ENCODE measurements around the gene WT1. TPM values are rescaled to one million over a fixed set of nuclear protein-coding genes. Genes with fewer than 3 reads are reported as not detected.
"Not testable (repeated sequence)": the region's sequence is repeated elsewhere in the genome, so short reads cannot be mapped to it uniquely, and the experiment has no call there.

Gene WT1
- total RNA-seq, 1 donor, result under 0.01 TPM

DNA sequence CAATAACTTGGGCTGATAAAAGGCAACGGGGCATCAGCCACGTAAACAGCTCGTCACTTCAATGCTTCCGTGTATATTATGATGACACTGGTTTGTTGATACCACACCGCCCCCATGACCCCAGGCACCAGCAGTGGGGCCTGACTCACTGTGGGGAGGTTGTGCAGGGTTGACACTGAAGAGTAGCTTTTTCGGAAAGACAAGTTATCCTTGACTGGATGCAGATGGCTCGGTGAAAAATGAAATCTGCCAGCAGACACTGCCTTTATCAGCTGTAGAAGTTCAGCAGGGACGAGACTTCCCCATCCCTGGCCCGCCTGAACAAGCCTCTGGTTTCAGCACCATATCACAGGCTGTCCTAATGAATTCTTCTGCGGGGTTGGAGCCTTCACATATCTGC lies 55.6 kb downstream of the WT1 start:
- Histone ChIP-seq H3K4me2 (ENCODE audit: insufficient read depth, low read length) (no peak overlapping the region), H3K27me3 (ENCODE audit: insufficient read depth, low read length) (no peaks in the 10 kb centered on the region), H3K4me1 (ENCODE audit: insufficient read depth, low read length) (no peaks in the 10 kb centered on the region), H3K36me3 (ENCODE audit: insufficient read depth, low read length) (no peaks in the 10 kb centered on the region), H3K4me3 (ENCODE audit: insufficient read depth, low read length) (no peak overlapping the region), H3K79me2 (ENCODE audit: insufficient read depth, low read length) (no peaks in the 10 kb centered on the region), H3K9me3 (ENCODE audit: low read depth, low read length) (no peaks in the 10 kb centered on the region), H3K27ac (ENCODE audit: low read depth, low read length) (no peak overlapping the region), H4K20me1 (ENCODE audit: insufficient read depth, low read length) (no peaks in the 10 kb centered on the region), H2AFZ (ENCODE audit: low read length) (no peak overlapping the region)
- TF ChIP-seq, protein P1, sequence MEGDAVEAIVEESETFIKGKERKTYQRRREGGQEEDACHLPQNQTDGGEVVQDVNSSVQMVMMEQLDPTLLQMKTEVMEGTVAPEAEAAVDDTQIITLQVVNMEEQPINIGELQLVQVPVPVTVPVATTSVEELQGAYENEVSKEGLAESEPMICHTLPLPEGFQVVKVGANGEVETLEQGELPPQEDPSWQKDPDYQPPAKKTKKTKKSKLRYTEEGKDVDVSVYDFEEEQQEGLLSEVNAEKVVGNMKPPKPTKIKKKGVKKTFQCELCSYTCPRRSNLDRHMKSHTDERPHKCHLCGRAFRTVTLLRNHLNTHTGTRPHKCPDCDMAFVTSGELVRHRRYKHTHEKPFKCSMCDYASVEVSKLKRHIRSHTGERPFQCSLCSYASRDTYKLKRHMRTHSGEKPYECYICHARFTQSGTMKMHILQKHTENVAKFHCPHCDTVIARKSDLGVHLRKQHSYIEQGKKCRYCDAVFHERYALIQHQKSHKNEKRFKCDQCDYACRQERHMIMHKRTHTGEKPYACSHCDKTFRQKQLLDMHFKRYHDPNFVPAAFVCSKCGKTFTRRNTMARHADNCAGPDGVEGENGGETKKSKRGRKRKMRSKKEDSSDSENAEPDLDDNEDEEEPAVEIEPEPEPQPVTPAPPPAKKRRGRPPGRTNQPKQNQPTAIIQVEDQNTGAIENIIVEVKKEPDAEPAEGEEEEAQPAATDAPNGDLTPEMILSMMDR (IDR thresholded peaks at IDR 0.05; ENCODE audit: extremely low read depth, low read depth, low read length), result no peak
- no peak for DNase-seq (ENCODE audit: insufficient read length, low spot score, missing footprints)

DNA sequence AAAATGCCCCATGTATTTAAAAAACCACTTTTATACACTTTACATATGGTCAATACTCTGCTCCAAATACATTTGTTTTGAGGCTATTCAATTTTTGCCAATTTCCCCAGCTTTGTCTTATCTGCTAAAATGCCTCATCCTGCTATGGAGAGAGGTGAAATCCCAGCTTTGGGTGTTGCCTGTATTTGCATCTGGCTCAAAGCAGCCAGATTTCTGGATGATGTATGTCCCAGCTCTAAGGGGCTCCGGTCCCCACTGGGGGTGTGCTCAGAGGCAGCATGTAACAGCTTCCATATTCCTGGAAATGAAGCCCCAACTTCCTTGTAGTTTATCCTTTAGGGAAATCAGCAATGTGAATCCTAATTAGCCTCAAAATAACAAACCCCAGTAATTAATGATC lies 59.5 kb downstream of the WT1 start:
- Histone ChIP-seq H3K27me3 (ENCODE audit: insufficient read depth, low read length) (no peaks in the 10 kb centered on the region), H3K4me3 (ENCODE audit: insufficient read depth, low read length) (no peak overlapping the region), H4K20me1 (ENCODE audit: insufficient read depth, low read length) (no peaks in the 10 kb centered on the region), H3K9me3 (ENCODE audit: low read depth, low read length) (no peaks in the 10 kb centered on the region), H3K4me2 (ENCODE audit: insufficient read depth, low read length) (no peak overlapping the region), H3K4me1 (ENCODE audit: insufficient read depth, low read length) (no peaks in the 10 kb centered on the region), H3K27ac (ENCODE audit: low read depth, low read length) (no peak overlapping the region), H2AFZ (ENCODE audit: low read length) (no peak overlapping the region), H3K79me2 (ENCODE audit: insufficient read depth, low read length) (no peaks in the 10 kb centered on the region), H3K36me3 (ENCODE audit: insufficient read depth, low read length) (no peaks in the 10 kb centered on the region)
- DNase-seq (ENCODE audit: insufficient read length, low spot score, missing footprints), result no peak
- TF ChIP-seq, protein P1 (IDR thresholded peaks at IDR 0.05; ENCODE audit: extremely low read depth, low read depth, low read length), result no peak

DNA sequence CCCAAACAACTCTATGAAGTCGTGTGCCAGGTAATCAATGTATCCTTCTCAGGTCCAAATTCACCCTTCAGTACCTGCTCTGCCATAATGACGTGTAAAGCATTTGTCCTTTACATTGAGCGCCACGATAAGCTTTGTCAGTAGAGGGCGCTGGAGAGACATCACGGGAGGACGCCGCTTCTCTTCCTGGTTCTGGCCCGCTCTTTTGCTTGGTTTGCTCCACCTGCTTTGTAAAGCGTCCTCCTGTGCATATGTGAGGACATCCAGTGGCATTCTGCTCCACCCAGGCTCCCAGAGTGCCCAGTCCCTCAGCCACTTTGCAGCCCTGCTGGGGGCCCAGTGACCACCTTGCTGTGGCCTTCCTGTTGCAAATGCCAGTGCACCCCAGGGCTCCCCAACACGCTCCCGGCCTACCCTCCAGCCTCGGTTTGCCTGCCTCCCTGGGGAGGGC lies 61.1 kb downstream of the WT1 start:
- Histone ChIP-seq H3K4me1 (ENCODE audit: insufficient read depth, low read length) (no peaks in the 10 kb centered on the region), H3K9me3 (ENCODE audit: low read depth, low read length) (no peaks in the 10 kb centered on the region), H4K20me1 (ENCODE audit: insufficient read depth, low read length) (no peaks in the 10 kb centered on the region), H3K4me3 (ENCODE audit: insufficient read depth, low read length) (no peak overlapping the region), H3K27me3 (ENCODE audit: insufficient read depth, low read length) (no peaks in the 10 kb centered on the region), H3K79me2 (ENCODE audit: insufficient read depth, low read length) (no peaks in the 10 kb centered on the region), H2AFZ (ENCODE audit: low read length) (no peak overlapping the region), H3K27ac (ENCODE audit: low read depth, low read length) (no peak overlapping the region), H3K36me3 (ENCODE audit: insufficient read depth, low read length) (no peaks in the 10 kb centered on the region), H3K4me2 (ENCODE audit: insufficient read depth, low read length) (no peak overlapping the region)
- TF ChIP-seq, protein P1 (IDR thresholded peaks at IDR 0.05; ENCODE audit: extremely low read depth, low read depth, low read length), result peak; percentile 39
- DNase-seq (ENCODE audit: insufficient read length, low spot score, missing footprints), result peak; percentile 54

DNA sequence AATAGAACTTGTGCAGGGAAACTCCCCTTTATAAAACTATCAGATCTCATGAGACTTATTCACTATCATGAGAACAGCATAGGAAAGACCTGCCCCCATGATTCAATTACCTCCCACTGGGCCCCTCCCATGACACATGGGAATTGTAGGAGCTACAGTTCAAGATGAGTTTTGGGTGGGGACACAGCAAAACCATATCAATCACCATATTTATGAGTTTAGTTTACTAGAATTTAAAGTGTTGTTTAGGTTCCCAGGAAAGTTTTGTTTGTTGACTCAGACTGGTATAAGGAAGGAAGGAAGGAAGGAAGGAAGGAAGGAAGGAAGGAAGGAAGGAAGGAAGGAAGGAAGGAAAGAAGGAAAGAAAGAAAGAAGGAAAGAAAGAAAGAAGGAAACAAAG lies 65.4 kb downstream of the WT1 start:
- DNase-seq (ENCODE audit: insufficient read length, low spot score, missing footprints); H2AFZ ChIP-seq (ENCODE audit: low read length); H3K79me2 ChIP-seq (ENCODE audit: insufficient read depth, low read length); H3K36me3 ChIP-seq (ENCODE audit: insufficient read depth, low read length); H3K4me2 ChIP-seq (ENCODE audit: insufficient read depth, low read length); H3K27ac ChIP-seq (ENCODE audit: low read depth, low read length); H4K20me1 ChIP-seq (ENCODE audit: insufficient read depth, low read length); H3K4me1 ChIP-seq (ENCODE audit: insufficient read depth, low read length); H3K4me3 ChIP-seq (ENCODE audit: insufficient read depth, low read length); H3K9me3 ChIP-seq (ENCODE audit: low read depth, low read length); H3K27me3 ChIP-seq (ENCODE audit: insufficient read depth, low read length): not testable (repeated sequence)

All from osteoblast (primary cell).